ENCODE data around the gene HDAC9. TPM values are rescaled to one million over a fixed set of nuclear protein-coding genes. Genes with fewer than 3 reads are reported as not detected.

Gene HDAC9
- total RNA-seq, 1 experiment from 2014 or later = 7.7 TPM

DNA sequence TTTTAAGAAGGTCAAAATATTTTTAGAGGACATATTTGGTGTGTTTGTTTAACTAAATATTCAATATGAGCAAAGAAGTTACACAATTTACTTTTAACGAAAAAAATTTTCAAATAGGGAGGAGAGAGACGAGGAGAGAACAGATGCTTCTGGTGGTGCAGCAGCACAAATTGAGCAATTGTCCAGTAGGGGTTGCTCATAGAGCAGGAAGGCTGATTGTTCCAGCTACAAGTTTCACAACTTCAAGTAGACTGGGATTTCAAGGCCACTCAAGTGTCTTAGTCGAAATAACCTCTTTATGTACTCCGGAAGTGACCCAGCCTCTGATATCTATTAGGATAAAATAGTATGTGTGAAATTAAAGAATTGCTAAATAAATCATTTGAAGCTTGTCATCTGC is 197.9 kb downstream of the HDAC9 start:
- TF ChIP-seq, protein P1, sequence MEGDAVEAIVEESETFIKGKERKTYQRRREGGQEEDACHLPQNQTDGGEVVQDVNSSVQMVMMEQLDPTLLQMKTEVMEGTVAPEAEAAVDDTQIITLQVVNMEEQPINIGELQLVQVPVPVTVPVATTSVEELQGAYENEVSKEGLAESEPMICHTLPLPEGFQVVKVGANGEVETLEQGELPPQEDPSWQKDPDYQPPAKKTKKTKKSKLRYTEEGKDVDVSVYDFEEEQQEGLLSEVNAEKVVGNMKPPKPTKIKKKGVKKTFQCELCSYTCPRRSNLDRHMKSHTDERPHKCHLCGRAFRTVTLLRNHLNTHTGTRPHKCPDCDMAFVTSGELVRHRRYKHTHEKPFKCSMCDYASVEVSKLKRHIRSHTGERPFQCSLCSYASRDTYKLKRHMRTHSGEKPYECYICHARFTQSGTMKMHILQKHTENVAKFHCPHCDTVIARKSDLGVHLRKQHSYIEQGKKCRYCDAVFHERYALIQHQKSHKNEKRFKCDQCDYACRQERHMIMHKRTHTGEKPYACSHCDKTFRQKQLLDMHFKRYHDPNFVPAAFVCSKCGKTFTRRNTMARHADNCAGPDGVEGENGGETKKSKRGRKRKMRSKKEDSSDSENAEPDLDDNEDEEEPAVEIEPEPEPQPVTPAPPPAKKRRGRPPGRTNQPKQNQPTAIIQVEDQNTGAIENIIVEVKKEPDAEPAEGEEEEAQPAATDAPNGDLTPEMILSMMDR (conservative IDR thresholded peaks at IDR 0.05) = peak; percentile 67
- Histone ChIP-seq H2BK5ac (ENCODE audit: insufficient read length, low read length) (no peak overlapping the region), H4K91ac (ENCODE audit: insufficient read length, low read depth, low read length) (no peak overlapping the region), H3K27ac (ENCODE audit: insufficient read length, low read depth, low read length) (no peak overlapping the region), H2BK15ac (ENCODE audit: low read depth, low read length) (no peak overlapping the region), H3K23ac (ENCODE audit: insufficient read length, low read depth, low read length) (no peak overlapping the region), H3K4me2 (ENCODE audit: insufficient read depth, insufficient read length, low read length) (no peak overlapping the region), H2BK120ac (ENCODE audit: low read depth, low read length, poor library complexity, severe bottlenecking) (no peak overlapping the region), H3K18ac (ENCODE audit: insufficient read length, low read depth, low read length) (no peak overlapping the region), H2AK5ac (ENCODE audit: insufficient read length, low read length) (no peak overlapping the region), H3K9me3 (ENCODE audit: control insufficient read depth, low read depth, low read length) (no peaks in the 10 kb centered on the region), H3K4me1 (ENCODE audit: insufficient read depth, low read length) (no peaks in the 10 kb centered on the region), H3K27me3 (ENCODE audit: insufficient read depth, low read length) (no peaks in the 10 kb centered on the region), H4K20me1 (ENCODE audit: control insufficient read depth, insufficient read depth, insufficient read length) (no peaks in the 10 kb centered on the region), H4K5ac (ENCODE audit: insufficient read length, low read depth, low read length) (no peak overlapping the region), H3K4ac (ENCODE audit: low read depth, low read length) (no peak overlapping the region), H3K14ac (ENCODE audit: insufficient read depth, low read length) (no peak overlapping the region), H3K79me2 (ENCODE audit: insufficient read depth, low read length) (no peaks in the 10 kb centered on the region), H3K9ac (ENCODE audit: extremely low read depth, insufficient read length, low read length) (no peak overlapping the region), H3K79me1 (ENCODE audit: insufficient read depth, low read depth, low read length, poor library complexity, severe bottlenecking) (no peaks in the 10 kb centered on the region), H2BK12ac (ENCODE audit: insufficient read length, low read depth, low read length) (no peak overlapping the region), H3K56ac (ENCODE audit: insufficient read length, low read depth, low read length) (no peak overlapping the region), H3K23me2 (ENCODE audit: insufficient read length, low read depth, low read length, poor library complexity, severe bottlenecking) (no peaks in the 10 kb centered on the region), H2AFZ (ENCODE audit: low read length) (no peak overlapping the region), H4K8ac (replicated peaks; ENCODE audit: insufficient read length, low read depth, low read length) (no peak overlapping the region), H3T11ph (ENCODE audit: low read length) (no peak overlapping the region), H2BK20ac (ENCODE audit: low read depth, low read length, poor library complexity, severe bottlenecking) (no peak overlapping the region)
- DNase-seq = no peak
- WGBS (ENCODE audit: extremely low coverage, insufficient read length, low lambda C conversion rate) = no CpG with 5 or more reads among the region's 4 CpGs
- Mint-ChIP-seq H3K36me3 (ENCODE audit: insufficient read depth in 1 of 3, low read depth in 3 of 3) (no peaks in the 10 kb centered on the region), H3K4me3 (no peak overlapping the region), H3K4me1 (no peaks in the 10 kb centered on the region), H3K9me3 (no peaks in the 10 kb centered on the region; a peak in 1 of 5 replicates), H3K27ac (no peak overlapping the region), H3K27me3 (ENCODE audit: low read depth) (no peaks in the 10 kb centered on the region)

All from H9 (cell line).